Common myeloid progenitor, CD34-positive (primary cell): ENCODE measurements around the gene CDK19.

Source experiments
- CTCF ChIA-PET: fragments of 350-600 bp; sonication (Branson Sonifier 250); formaldehyde crosslinking; loops from one replicate; lab custom pipeline; 2021; ENCODE audit warnings: antibody characterized with exemption; lab: Charles Lee
- POLR2A ChIA-PET: fragments of 350-600 bp; sonication (Branson Sonifier 250); formaldehyde crosslinking; loops from one replicate; lab custom pipeline; 2021; ENCODE audit warnings: antibody characterized with exemption; lab: Charles Lee
- DNase-seq, 3 donors: peaks; one replicate each; pipeline versions ENCODE4 v3.0.0 to v3.0.0-alpha.2; 2013
- H3K27ac ChIP-seq, 2 experiments: 1 replicate in 1 of 2; 2 replicates in 1 of 2; pipeline ENCODE4 v1.7.0; 2013; ENCODE audit warnings: inconsistent platforms in 2 of 2, low read length in 2 of 2, mild to moderate bottlenecking in 2 of 2, low read depth in 1 of 2, moderate library complexity in 1 of 2; ENCODE audit not compliant: severe bottlenecking in 2 of 2, insufficient read depth in 1 of 2, poor library complexity in 1 of 2
- H3K27me3 ChIP-seq, 5 experiments: replicated peaks in 2 of 5; 1 replicate in 3 of 5; 2 replicates in 2 of 5; pipeline versions ENCODE4 v1.6.1 to v1.7.0; 2013; ENCODE audit warnings: low read length in 4 of 5, mild to moderate bottlenecking in 2 of 5, moderate library complexity in 2 of 5, inconsistent platforms in 1 of 5; ENCODE audit not compliant: insufficient read depth in 5 of 5, control insufficient read depth in 4 of 5
- H3K36me3 ChIP-seq, 4 experiments: 1 replicate in 2 of 4; 2 replicates in 2 of 4; pipeline versions ENCODE4 v1.6.1 to v1.7.0; 2013; ENCODE audit warnings: low read length in 3 of 4, control low read depth in 1 of 4, mild to moderate bottlenecking in 1 of 4; ENCODE audit not compliant: control insufficient read depth in 4 of 4, insufficient read depth in 4 of 4
- H3K4me1 ChIP-seq, 4 experiments: 1 replicate in 3 of 4; 2 replicates in 1 of 4; pipeline versions ENCODE4 v1.6.1 to v1.7.1; 2013; ENCODE audit warnings: low read length in 3 of 4, mild to moderate bottlenecking in 3 of 4, control low read depth in 1 of 4, inconsistent platforms in 1 of 4, moderate library complexity in 1 of 4; ENCODE audit not compliant: control insufficient read depth in 4 of 4, insufficient read depth in 4 of 4; ENCODE audit errors: control extremely low read depth in 1 of 4
- H3K4me3 ChIP-seq, 7 experiments: 1 replicate in 4 of 7; 2 replicates in 3 of 7; pipeline versions ENCODE4 v1.5.1 to v1.7.0; 2013; ENCODE audit warnings: mild to moderate bottlenecking in 7 of 7, low read length in 6 of 7, moderate library complexity in 6 of 7, inconsistent platforms in 2 of 7, low read depth in 2 of 7, control low read depth in 1 of 7; ENCODE audit not compliant: insufficient read depth in 4 of 7, control insufficient read depth in 1 of 7; ENCODE audit errors: extremely low read depth in 1 of 7
- H3K9me3 ChIP-seq, 5 experiments: 1 replicate in 4 of 5; 2 replicates in 1 of 5; pipeline versions ENCODE4 v1.6.1 to v1.7.1; 2013; ENCODE audit warnings: low read length in 4 of 5, mild to moderate bottlenecking in 2 of 5, inconsistent platforms in 1 of 5, low read depth in 1 of 5, moderate library complexity in 1 of 5; ENCODE audit not compliant: control insufficient read depth in 4 of 5, insufficient read depth in 2 of 5; ENCODE audit errors: control extremely low read depth in 1 of 5
- WGBS: methylation state at CpG from one replicate; pipeline ENCODE4 v1.1.5; 2013; ENCODE audit not compliant: insufficient coverage; 5-methylcytosine and 5-hydroxymethylcytosine counted together

The CDK19 gene

DNA sequence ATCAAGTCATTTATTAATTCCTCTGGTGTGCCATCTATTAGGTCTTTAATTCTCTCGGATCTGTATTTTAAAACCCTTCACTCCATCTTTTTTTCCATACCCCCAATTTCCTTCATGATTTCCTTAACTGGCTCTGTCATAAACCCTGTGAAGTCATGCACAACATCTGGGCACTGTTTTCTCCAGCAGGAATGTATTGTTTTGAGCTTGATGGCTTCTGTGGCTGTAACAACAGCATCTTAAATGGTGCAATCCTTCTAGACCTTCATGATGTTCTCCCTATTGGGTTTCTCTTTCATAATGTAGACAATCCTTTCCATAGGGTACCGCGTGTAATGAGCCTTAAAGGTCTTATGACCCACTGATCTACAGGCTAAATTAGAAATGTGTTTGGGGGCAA is 29.0 kb downstream of the CDK19 start:
- Histone ChIP-seq H3K9me3 (peaks cover 0 to 15% (median 10%) of the 10 kb centered on the region in 5 experiments), H3K4me1 (no peaks in the 10 kb centered on the region), H3K27me3 (no peaks in the 10 kb centered on the region), H3K4me3 (no peak overlapping the region), H3K27ac (no peak overlapping the region), H3K36me3 (peaks cover 0 to 5% (median 1%) of the 10 kb centered on the region in 4 experiments)
- 100% methylated on average over 3 of the region's 3 CpGs for WGBS
- POLR2A ChIA-PET, result no interaction called here
- CTCF ChIA-PET, result interaction anchor here (1.4 kb wide), 1 partner anchor 15 kb away, joined by 4 read pairs; no protein-coding TSS in a partner anchor
- DNase-seq, result no peak

DNA sequence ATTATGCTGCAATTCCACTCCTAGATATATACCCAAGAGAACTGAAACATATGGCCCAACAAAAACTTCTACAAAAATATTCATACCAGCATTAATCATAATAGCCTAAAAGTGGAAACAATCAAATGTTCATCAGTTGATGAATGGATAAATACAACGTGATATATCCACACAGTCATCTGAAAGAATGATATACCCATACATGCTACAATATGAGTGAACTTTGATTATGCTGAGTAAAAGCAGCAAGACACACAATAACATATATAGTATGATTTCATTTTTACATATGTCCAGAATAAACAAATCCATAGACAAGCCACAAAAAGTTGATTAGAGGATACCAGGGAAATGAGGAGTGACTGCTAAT is 30.7 kb downstream of the CDK19 start:
- POLR2A ChIA-PET, result interaction anchor here (0.6 kb wide), 1 partner anchor 15 kb away, joined by 3 read pairs; no protein-coding TSS in a partner anchor
- WGBS, result no CpG with 5 or more reads among the region's 1 CpG

GRCh38 chr6:110781522-110782214 is 33.6 kb downstream of the CDK19 start:
- Histone ChIP-seq H3K9me3 (no peaks in the 10 kb centered on the region), H3K4me1 (no peaks in the 10 kb centered on the region), H3K4me3 (no peak overlapping the region), H3K27me3 (no peaks in the 10 kb centered on the region), H3K36me3 (peaks cover 0 to 3% (median 3%) of the 10 kb centered on the region in 4 experiments), H3K27ac (no peak overlapping the region)
- ChIA-PET POLR2A (interaction anchor here (0.6 kb wide), 1 partner anchor 93 kb away, joined by 8 read pairs; no protein-coding TSS in a partner anchor), CTCF (interaction anchor here (1.2 kb wide), 2 partner anchors 33 to 99 kb away, joined by 4 read pairs; no protein-coding TSS in a partner anchor)
- no peak for DNase-seq
- WGBS, result 94% methylated on average over 3 of the region's 7 CpGs

More for the DNA sequence above, 30.7 kb downstream of the CDK19 start:
- no peaks in the 10 kb centered on the region for H3K27me3 ChIP-seq
- peaks cover 0 to 15% (median 10%) of the 10 kb centered on the region in 5 experiments for H3K9me3 ChIP-seq
- H3K4me1 ChIP-seq, result no peaks in the 10 kb centered on the region
- no peak overlapping the region for H3K27ac ChIP-seq
- CTCF ChIA-PET, result interaction anchor here (1.0 kb wide), 1 partner anchor 215 kb away, joined by 3 read pairs; no protein-coding TSS in a partner anchor
- no peak for DNase-seq
- peaks cover 0 to 5% (median 1%) of the 10 kb centered on the region in 4 experiments for H3K36me3 ChIP-seq
- H3K4me3 ChIP-seq, result no peak overlapping the region

DNA sequence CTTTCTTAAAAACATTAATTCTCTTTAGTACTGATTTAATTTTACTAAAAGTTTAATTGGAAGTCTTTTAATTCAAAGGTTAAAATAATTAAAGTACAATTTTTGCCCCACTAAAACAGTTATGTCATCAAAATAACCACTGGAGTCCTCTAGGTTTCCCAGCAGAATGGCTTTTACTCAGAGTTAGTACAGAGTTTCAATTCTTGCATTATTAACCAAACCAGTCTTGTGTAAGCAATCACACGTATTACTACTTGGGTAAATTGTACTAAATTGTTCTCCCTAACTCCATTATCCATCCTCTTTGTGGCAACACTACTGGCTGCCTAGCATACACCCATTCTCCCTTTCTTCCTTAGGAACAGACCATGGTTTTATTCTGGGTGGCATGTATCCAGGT is 36.9 kb downstream of the CDK19 start:
- Histone ChIP-seq H3K4me1 (no peaks in the 10 kb centered on the region), H3K36me3 (peaks cover 0 to 3% (median 1%) of the 10 kb centered on the region in 4 experiments), H3K27me3 (no peaks in the 10 kb centered on the region), H3K9me3 (no peaks in the 10 kb centered on the region), H3K27ac (no peak overlapping the region), H3K4me3 (no peak overlapping the region)
- ChIA-PET POLR2A (no interaction called here), CTCF (no interaction called here)
- no peak for DNase-seq
- no CpG with 5 or more reads among the region's 1 CpG for WGBS

- POLR2A ChIA-PET, result no interaction called here
- CTCF ChIA-PET, result interaction anchor here (0.5 kb wide), 1 partner anchor 22 kb away, joined by 3 read pairs; no protein-coding TSS in a partner anchor
- no CpG with 5 or more reads among the region's 2 CpGs for WGBS
Observed at GRCh38 chr6:110777636-110778035, 37.6 kb downstream of the CDK19 start.

DNA sequence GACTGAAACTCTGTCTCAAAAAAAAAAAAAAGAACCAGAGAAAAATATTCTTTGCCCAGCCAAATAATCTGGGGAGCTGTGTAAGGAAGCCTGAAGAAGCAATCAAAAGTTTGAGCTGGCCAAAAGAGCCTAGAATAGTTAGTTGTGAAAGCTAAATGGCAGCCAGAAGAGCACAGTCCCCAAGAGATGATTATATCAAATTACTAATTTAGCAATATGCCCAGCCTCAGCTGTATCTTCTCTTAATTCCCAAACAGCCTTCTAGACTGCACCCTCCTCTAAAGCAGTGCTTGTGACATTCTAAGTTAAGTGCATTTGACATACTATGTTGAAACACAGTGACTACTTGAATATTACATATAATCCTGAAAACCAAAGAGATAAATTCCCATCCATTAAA is 38.9 kb downstream of the CDK19 start:
- H3K27me3 ChIP-seq, result no peaks in the 10 kb centered on the region
- H3K27ac ChIP-seq, result no peak overlapping the region
- no peaks in the 10 kb centered on the region for H3K4me1 ChIP-seq
- no peak overlapping the region for H3K4me3 ChIP-seq
- POLR2A ChIA-PET, result interaction anchor here (1.2 kb wide), 1 partner anchor 98 kb away, joined by 4 read pairs; the partner anchor contains the start of gene AMD1
- DNase-seq, result no peak
- peaks cover 0 to 11% (median 5%) of the 10 kb centered on the region in 4 experiments for H3K36me3 ChIP-seq
- no peaks in the 10 kb centered on the region for H3K9me3 ChIP-seq
- CTCF ChIA-PET, result no interaction called here

More at GRCh38 chr6:110777636-110778035, 37.6 kb downstream of the CDK19 start:
- H3K27me3 ChIP-seq, result no peaks in the 10 kb centered on the region
- H3K27ac ChIP-seq, result no peak overlapping the region
- H3K36me3 ChIP-seq, result peaks cover 0 to 3% (median 2%) of the 10 kb centered on the region in 4 experiments
- H3K4me3 ChIP-seq, result no peak overlapping the region
- DNase-seq, result no peak
- H3K9me3 ChIP-seq, result no peaks in the 10 kb centered on the region
- no peaks in the 10 kb centered on the region for H3K4me1 ChIP-seq

DNA sequence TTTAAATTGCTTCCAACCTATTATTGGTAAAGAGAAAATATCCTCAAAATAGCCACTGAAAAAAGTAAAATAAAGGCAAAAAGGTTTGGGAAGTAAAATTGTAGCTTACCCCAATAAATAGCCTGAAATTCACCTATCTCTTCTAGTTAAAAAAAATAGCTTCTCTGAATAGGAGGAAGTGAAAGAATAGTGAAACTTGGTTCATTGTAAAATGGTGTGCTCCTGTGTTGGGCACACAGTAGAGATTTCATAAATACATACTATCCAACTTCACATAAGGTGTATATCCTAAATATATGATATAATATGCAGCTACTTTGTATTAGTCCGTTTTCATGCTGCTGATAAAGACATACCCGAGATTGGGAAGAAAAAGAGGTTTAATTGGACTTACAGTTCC is 45.3 kb downstream of the CDK19 start:
- no peaks in the 10 kb centered on the region for H3K4me1 ChIP-seq
- CTCF ChIA-PET, result interaction anchor here (0.7 to 0.9 kb wide), 2 partner anchors 17 to 98 kb away, joined by 3 read pairs; no protein-coding TSS in a partner anchor
- H3K27ac ChIP-seq, result no peak overlapping the region
- no peak for DNase-seq
- H3K4me3 ChIP-seq, result no peak overlapping the region
- peaks cover 0 to 10% (median 5%) of the 10 kb centered on the region in 5 experiments for H3K9me3 ChIP-seq
- no peaks in the 10 kb centered on the region for H3K27me3 ChIP-seq
- POLR2A ChIA-PET, result interaction anchor here (0.6 kb wide), 2 partner anchors 15 to 44 kb away, joined by 3 read pairs; no protein-coding TSS in a partner anchor
- WGBS, result no CpG with 5 or more reads among the region's 2 CpGs
- H3K36me3 ChIP-seq, result peaks cover 8 to 44% (median 12%) of the 10 kb centered on the region in 4 experiments
